Thymus (tissue), 14 donors: ENCODE data around the gene CCNI. TPM values are rescaled to one million over a fixed set of nuclear protein-coding genes. Genes with fewer than 3 reads are reported as not detected.

Source experiments
- DNase-seq, 9 donors: peaks; one replicate each; pipeline ENCODE4 v3.0.0-alpha.2; 2013; ENCODE audit warnings: low spot score in 9 of 9, low read depth in 6 of 9, missing footprints in 1 of 9
- H3K27ac ChIP-seq, 2 donors: one replicate each; pipeline ENCODE4 v1.5.1; 2013; ENCODE audit warnings: control low read depth in 1 of 2, low read depth in 1 of 2, low read length in 1 of 2, mild to moderate bottlenecking in 1 of 2, moderate library complexity in 1 of 2
- H3K27me3 ChIP-seq, 2 donors: one replicate each; pipeline ENCODE4 v1.5.1; 2013; ENCODE audit warnings: low read length in 1 of 2; ENCODE audit not compliant: control insufficient read depth in 2 of 2, insufficient read depth in 1 of 2
- H3K36me3 ChIP-seq, 2 donors: one replicate each; pipeline ENCODE4 v1.5.1; 2013; ENCODE audit warnings: low read length in 1 of 2, mild to moderate bottlenecking in 1 of 2, moderate library complexity in 1 of 2; ENCODE audit not compliant: control insufficient read depth in 2 of 2, insufficient read depth in 2 of 2
- H3K4me1 ChIP-seq, 2 donors: one replicate each; pipeline ENCODE4 v1.5.1; 2013; ENCODE audit warnings: low read length in 2 of 2; ENCODE audit not compliant: control insufficient read depth in 2 of 2, insufficient read depth in 2 of 2
- H3K4me3 ChIP-seq, 2 donors: one replicate each; pipeline ENCODE4 v1.5.1; 2013; ENCODE audit warnings: low read length in 2 of 2, control low read depth in 1 of 2, mild to moderate bottlenecking in 1 of 2
- H3K9me3 ChIP-seq, 2 donors: one replicate each; pipeline ENCODE4 v1.5.1; 2013; ENCODE audit warnings: low read length in 1 of 2, mild to moderate bottlenecking in 1 of 2; ENCODE audit not compliant: control insufficient read depth in 2 of 2, insufficient read depth in 1 of 2
- WGBS: extraction: QIAGEN DNeasy Blood & Tissue Kit; methylation state at CpG from one replicate; pipeline ENCODE4 v1.1.7; 2013; 5-methylcytosine and 5-hydroxymethylcytosine counted together
- long read RNA-seq, 10 donors: transcript quantifications; one replicate each; lab custom pipeline, GENCODE V29; 2026
- polyA plus RNA-seq: library from polyadenylated mRNA; stranded (reverse); fragments of 200-250 nt; gene quantifications from one replicate; pipeline ENCODE4 v1.2.3, GENCODE V29; 2013
- total RNA-seq: library from RNA; stranded (reverse); fragments of 120-200 nt; gene quantifications from one replicate; pipeline ENCODE4 v1.2.4, GENCODE V29; 2013
- donor health status: healthy.

Gene CCNI, protein sequence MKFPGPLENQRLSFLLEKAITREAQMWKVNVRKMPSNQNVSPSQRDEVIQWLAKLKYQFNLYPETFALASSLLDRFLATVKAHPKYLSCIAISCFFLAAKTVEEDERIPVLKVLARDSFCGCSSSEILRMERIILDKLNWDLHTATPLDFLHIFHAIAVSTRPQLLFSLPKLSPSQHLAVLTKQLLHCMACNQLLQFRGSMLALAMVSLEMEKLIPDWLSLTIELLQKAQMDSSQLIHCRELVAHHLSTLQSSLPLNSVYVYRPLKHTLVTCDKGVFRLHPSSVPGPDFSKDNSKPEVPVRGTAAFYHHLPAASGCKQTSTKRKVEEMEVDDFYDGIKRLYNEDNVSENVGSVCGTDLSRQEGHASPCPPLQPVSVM
- total RNA-seq: 112 TPM
- polyA plus RNA-seq: 223 TPM
- long read RNA-seq, donor 1, transcript CCNI-201 (7 exons, 2,772 nt): major isoform, 8 of 9 reads
- long read RNA-seq, donor 1, partial matches to known transcripts: 0 of 9 reads
- long read RNA-seq, donor 1, other reads (novel, unspliced or antisense): 0 of 9 reads
- long read RNA-seq, donor 2: 0 reads
- long read RNA-seq, donor 3, transcript CCNI-201 (7 exons, 2,772 nt): major isoform, 64 of 72 reads
- long read RNA-seq, donor 3, partial matches to known transcripts: 6 of 72 reads
- long read RNA-seq, donor 3, other reads (novel, unspliced or antisense): 0 of 72 reads
- long read RNA-seq, donor 4, transcript CCNI-201 (7 exons, 2,772 nt): major isoform, 47 of 56 reads
- long read RNA-seq, donor 4, partial matches to known transcripts: 7 of 56 reads
- long read RNA-seq, donor 4, other reads (novel, unspliced or antisense): 0 of 56 reads
- long read RNA-seq, donor 5, transcript CCNI-209 (2 exons, 390 nt): minor isoform, 5 of 68 reads
- long read RNA-seq, donor 5, transcript CCNI-201 (7 exons, 2,772 nt): major isoform, 62 of 68 reads
- long read RNA-seq, donor 5, partial matches to known transcripts: 0 of 68 reads
- long read RNA-seq, donor 5, other reads (novel, unspliced or antisense): 0 of 68 reads
- long read RNA-seq, donor 6, transcript CCNI-209 (2 exons, 390 nt): minor isoform, 6 of 187 reads
- long read RNA-seq, donor 6, transcript CCNI-201 (7 exons, 2,772 nt): major isoform, 117 of 187 reads
- long read RNA-seq, donor 6, partial matches to known transcripts: 52 of 187 reads
- long read RNA-seq, donor 6, other reads (novel, unspliced or antisense): 12 of 187 reads
- long read RNA-seq, donor 7, transcript CCNI-201 (7 exons, 2,772 nt): major isoform, 70 of 84 reads
- long read RNA-seq, donor 7, partial matches to known transcripts: 6 of 84 reads
- long read RNA-seq, donor 7, other reads (novel, unspliced or antisense): 5 of 84 reads
- long read RNA-seq, donor 8, transcript CCNI-201 (7 exons, 2,772 nt): major isoform, 75 of 85 reads
- long read RNA-seq, donor 8, partial matches to known transcripts: 6 of 85 reads
- long read RNA-seq, donor 8, other reads (novel, unspliced or antisense): 0 of 85 reads
- long read RNA-seq, donor 9, transcript CCNI-201 (7 exons, 2,772 nt): major isoform, 46 of 58 reads
- long read RNA-seq, donor 9, partial matches to known transcripts: 12 of 58 reads
- long read RNA-seq, donor 9, other reads (novel, unspliced or antisense): 0 of 58 reads
- long read RNA-seq, donor 10, transcript CCNI-201 (7 exons, 2,772 nt): major isoform, 57 of 75 reads
- long read RNA-seq, donor 10, partial matches to known transcripts: 15 of 75 reads
- long read RNA-seq, donor 10, other reads (novel, unspliced or antisense): 0 of 75 reads

DNA sequence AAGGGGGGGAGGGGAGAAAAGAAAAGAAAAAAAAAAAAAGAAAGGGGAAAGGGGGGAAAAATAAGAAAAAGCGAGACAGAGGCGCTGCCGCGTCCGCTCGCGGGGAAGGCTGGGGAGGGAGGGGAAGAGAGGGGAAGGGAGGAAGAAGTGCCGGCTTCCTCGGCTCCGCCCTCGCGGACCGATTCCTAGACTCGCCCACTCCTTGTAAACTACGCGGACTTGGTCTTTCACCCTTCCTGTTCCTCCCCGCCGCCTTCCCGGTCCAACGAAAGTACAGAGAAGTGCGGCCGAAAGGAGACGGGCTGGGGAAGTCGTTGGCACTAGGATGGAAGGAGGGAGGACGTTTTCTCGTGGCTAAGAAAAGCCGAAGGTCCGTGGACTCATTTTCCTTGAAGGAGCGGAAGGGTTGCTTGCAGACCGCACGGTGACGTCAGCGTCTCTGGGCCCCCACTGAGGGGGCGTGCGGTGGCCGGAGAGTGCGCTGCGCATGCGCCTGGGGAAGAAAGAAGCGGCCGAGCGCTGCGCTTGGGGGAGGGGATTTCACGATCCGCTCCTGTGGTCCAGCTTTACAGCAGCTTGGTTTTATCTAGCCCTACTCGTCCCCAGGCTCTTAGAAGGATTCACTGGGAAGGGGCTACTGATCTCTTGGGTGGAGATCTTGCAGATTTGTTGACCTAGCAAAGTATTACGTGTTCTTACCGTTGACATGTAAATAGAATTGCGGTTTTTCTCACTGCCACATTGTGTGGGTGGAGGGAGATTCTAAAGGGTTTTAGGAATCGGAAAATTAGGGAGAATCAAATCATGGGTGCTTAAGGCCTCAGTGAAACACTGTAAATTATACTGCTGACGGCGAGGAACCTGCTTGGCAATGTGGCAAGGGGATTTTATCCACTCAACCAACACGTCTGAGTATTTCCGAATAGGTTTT is at the start of gene CCNI:
TSS of gene CCNI (minus strand) at position 121 of the 931 bp plus-strand sequence. CDS start 9,627 bp downstream, outside the sequence.
- under 1% methylated on average over 54 of the region's 54 CpGs for WGBS
- Histone ChIP-seq H3K27ac (peak within 1 kb of the TSS; percentile 96 to 99), H3K4me1 (peaks cover 13 to 14% of the 10 kb centered on the region in 2 donors)

DNA sequence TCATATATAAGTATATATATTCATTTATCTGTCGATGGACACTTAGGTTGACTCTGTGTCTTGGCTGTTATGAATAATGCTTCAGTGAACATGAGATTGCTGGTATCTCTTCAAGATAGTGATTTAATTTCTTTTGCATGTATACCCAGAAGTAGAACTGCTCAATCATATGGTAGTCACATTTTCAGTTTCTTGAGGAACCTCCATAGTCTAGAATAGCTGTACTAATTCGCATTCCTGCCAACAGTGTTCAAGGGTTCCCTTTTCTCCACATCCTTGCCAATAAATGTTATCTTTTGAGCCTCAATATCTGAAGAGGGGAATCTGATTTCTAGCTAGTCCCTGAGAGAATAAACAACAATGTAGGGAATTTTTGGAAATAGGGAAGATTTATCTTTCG is 48.8 kb upstream of the CCNI start:
- no peak overlapping the region for H3K4me3 ChIP-seq
- no peak overlapping the region for H3K27ac ChIP-seq
- WGBS: 97% methylated on average over 3 of the region's 3 CpGs
- no peaks in the 10 kb centered on the region for H3K9me3 ChIP-seq
- H3K27me3 ChIP-seq: no peaks in the 10 kb centered on the region
- H3K36me3 ChIP-seq: no peaks in the 10 kb centered on the region
- H3K4me1 ChIP-seq: peaks cover 0 to 21% of the 10 kb centered on the region in 2 donors
- no peak for DNase-seq

More for the DNA sequence above, at the start of gene CCNI:
- Histone ChIP-seq H3K27me3 (no peaks in the 10 kb centered on the region), H3K4me3 (peak within 1 kb of the TSS; percentile 79 to 99), H3K9me3 (no peaks in the 10 kb centered on the region), H3K36me3 (no peaks in the 10 kb centered on the region)
- peak; percentile 93 to 99 (median 96) for DNase-seq

DNA sequence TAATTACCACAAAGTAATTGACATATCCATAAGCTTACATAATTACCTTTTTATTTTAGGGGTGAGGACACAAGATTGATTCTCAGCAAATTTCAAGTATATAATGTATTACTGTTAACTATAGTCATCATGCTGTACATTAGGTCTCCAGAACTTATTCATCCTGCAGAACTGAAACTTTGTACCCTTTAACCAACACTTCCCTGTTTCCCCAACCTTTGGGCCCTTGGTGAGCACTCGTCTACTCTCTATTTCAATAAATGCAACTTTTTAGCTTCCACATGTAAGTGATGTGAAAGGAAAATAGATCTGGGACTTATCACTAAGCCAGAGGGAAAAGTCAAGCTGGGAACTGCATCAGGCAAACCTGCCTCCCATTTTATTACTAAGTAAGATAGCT is 47.6 kb upstream of the CCNI start:
- Histone ChIP-seq H3K9me3 (no peaks in the 10 kb centered on the region), H3K27ac (no peak overlapping the region), H3K27me3 (no peaks in the 10 kb centered on the region), H3K36me3 (no peaks in the 10 kb centered on the region), H3K4me3 (no peak overlapping the region), H3K4me1 (peaks cover 0 to 21% of the 10 kb centered on the region in 2 donors)
- WGBS: 89% methylated on average over 1 of the region's 1 CpG
- DNase-seq: no peak

DNA sequence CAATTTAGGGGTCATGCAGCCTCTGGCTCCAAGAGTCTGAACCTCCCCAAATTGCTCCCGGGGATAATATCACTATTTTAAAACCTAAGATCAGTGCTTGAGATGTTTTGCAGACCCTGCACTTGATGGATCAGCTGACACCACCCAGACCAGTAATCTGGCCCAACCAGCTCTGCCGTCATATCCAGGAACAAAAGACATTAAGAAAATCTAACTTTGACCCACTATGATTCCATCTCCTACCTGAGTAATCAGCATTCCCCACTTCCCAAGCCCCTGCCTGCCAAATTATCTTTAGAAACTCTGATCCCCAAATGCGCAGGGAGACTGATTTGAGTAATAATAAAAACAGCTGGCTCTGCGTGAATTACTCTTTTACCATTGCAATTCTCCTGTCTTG is 46.9 kb upstream of the CCNI start:
- Histone ChIP-seq H3K4me3 (no peak overlapping the region), H3K9me3 (no peaks in the 10 kb centered on the region), H3K27me3 (no peaks in the 10 kb centered on the region), H3K27ac (no peak overlapping the region), H3K36me3 (no peaks in the 10 kb centered on the region), H3K4me1 (peaks cover 0 to 16% of the 10 kb centered on the region in 2 donors)
- WGBS: 97% methylated on average over 4 of the region's 4 CpGs
- no peak for DNase-seq

DNA sequence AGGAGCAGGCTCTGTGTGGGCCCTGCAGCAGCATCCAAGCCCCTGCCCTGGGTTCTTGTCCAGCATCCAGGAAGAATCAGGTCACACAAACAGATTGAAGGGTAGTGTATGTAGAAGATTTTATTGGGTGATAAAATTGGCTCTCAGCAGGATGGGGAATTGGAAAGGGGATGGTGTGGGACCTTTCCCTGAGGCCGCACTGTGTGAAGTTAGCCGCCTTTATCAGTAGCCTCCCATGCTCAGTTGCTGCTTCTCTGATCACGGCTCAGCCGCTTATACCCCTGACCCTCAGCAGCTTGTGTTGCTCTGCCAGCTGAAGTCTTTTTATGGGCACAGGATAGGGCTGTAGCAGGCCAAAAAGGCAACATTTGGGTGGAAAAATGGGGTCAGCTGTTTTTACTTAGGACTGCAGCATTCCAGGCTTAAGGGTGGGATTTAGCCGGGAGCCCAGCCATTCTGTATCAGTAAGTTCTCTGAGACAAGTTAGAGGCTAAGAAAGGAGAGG is 46.0 kb upstream of the CCNI start:
- Histone ChIP-seq H3K27me3 (no peaks in the 10 kb centered on the region), H3K9me3 (no peaks in the 10 kb centered on the region), H3K36me3 (no peaks in the 10 kb centered on the region), H3K4me1 (peaks cover 0 to 9% of the 10 kb centered on the region in 2 donors), H3K27ac (no peak overlapping the region), H3K4me3 (no peak overlapping the region)
- no peak for DNase-seq
- 96% methylated on average over 5 of the region's 5 CpGs for whole genome bisulfite sequencing

DNA sequence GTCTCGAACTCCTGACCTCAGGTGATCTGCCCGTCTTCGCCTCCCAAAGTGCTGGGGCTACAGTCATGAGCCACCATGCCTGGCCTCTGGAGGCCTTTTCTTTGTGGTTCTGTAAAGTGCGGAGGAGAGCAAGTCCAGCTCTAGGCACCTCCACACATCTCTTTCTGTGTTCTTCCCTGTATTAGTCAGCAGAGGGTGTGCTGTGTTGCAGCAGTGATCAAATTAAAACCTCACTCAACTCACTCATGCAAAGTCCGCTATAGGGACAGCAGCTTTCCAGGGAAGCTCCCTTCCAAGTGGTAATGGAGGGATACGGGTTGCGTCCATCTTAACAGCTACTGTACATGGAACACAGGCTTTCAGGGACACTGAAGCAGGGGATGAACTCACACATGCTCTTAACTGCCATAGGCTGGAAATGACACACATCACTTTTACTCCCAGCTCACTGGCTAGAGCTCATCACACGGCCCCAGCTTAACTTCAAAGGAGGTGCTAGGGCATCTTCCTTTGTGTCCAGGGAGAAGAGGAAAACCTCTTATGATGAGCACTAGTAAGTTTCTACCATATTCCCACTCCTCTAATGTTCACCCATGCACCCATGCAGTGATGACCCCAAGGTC is 45.2 kb upstream of the CCNI start:
- peaks cover 0 to 1% of the 10 kb centered on the region in 2 donors for H3K4me1 ChIP-seq

DNA sequence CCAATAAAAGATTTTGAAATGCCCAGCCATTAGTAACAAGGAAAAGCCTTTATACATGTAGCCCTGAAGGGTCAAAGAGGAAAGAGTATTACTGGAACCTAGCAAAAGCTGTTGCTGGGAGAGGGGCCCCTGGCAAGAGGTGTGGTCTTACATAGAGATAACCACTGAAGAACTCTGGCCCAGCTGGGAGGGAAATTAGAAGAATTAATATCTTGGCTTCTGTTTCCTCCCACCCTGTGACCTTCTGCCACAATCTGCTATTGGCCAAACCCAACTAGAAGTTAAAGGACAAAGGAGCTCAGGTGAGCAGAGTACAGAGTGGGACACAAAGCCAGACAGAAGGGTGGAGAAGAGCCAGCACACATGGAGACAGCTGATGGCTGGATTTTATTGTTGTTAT is 41.9 kb upstream of the CCNI start:
- Histone ChIP-seq H3K4me3 (no peak overlapping the region), H3K9me3 (no peaks in the 10 kb centered on the region), H3K27ac (no peak overlapping the region), H3K27me3 (no peaks in the 10 kb centered on the region), H3K4me1 (no peaks in the 10 kb centered on the region), H3K36me3 (no peaks in the 10 kb centered on the region)
- no peak for DNase-seq

More for the DNA sequence above, 45.2 kb upstream of the CCNI start:
- no peak overlapping the region for H3K27ac ChIP-seq
- no peaks in the 10 kb centered on the region for H3K9me3 ChIP-seq
- no peak for DNase-seq
- H3K27me3 ChIP-seq: no peaks in the 10 kb centered on the region
- no peaks in the 10 kb centered on the region for H3K36me3 ChIP-seq
- 94% methylated on average over 8 of the region's 8 CpGs for WGBS
- H3K4me3 ChIP-seq: no peak overlapping the region
